Motor neuron (in vitro differentiated cells): ENCODE measurements around the gene FOSL2. TPM values are rescaled to one million over a fixed set of nuclear protein-coding genes. Genes with fewer than 3 reads are reported as not detected.

Experiments used
- ATAC-seq, 8 experiments: fragments of 200-7000 bp; cut with Tn5 transposase; replicated peaks in 6 of 8; 2 replicates each; pipeline ENCODE4 v1.8.0; 2021; ENCODE audit warnings: mild to moderate bottlenecking in 8 of 8, moderate library complexity in 8 of 8
- H3K27ac ChIP-seq, 2 donors: fragments of 250-450 bp; sonication (Bioruptor Pico); 2 replicates each; pipeline ENCODE4 v1.9.0; 2021; ENCODE audit warnings: antibody characterized with exemption in 2 of 2, mild to moderate bottlenecking in 2 of 2, moderate library complexity in 1 of 2
- H3K4me1 ChIP-seq, 2 donors: fragments of 250-450 bp; sonication (Bioruptor Pico); replicated peaks in 1 of 2; 2 replicates each; pipeline ENCODE4 v1.6.1; 2021; ENCODE audit warnings: antibody characterized with exemption in 2 of 2, mild to moderate bottlenecking in 2 of 2, moderate library complexity in 1 of 2
- H3K4me3 ChIP-seq, 5 donors: fragments of 250-450 bp; sonication (Bioruptor Pico); 2 replicates each; pipeline ENCODE4 v1.9.0; 2021; ENCODE audit warnings: antibody characterized with exemption in 5 of 5, mild to moderate bottlenecking in 5 of 5, moderate library complexity in 4 of 5
- WGBS, 10 experiments: fragments of 450-650 bp; shearing (Covaris generic); methylation state at CpG; one replicate each; pipeline ENCODE4 v1.0.0; 2022; 5-methylcytosine and 5-hydroxymethylcytosine counted together
- in situ Hi-C, 9 experiments: fragments of 400-800 bp; cut with MboI; loops; one replicate each; pipeline ENCODE4 v1.15.0; 2021; ENCODE audit warnings: low sequenced_read_pairs in 9 of 9, low pct_unique_long_range_greater_than_20kb in 2 of 9; ENCODE audit not compliant: unreplicated experiment in 9 of 9
- total RNA-seq, 8 experiments: library from RNA; unstranded; fragments of 300-600 nt; gene quantifications; 2 replicates each; pipeline versions ENCODE4 v1.2.3 to v1.2.4, GENCODE V29; 2022

Gene FOSL2
- total RNA-seq, 8 experiments from 2014 or later, result 1.6 to 67.7 (median 16.1) TPM

- in situ Hi-C loops, result loop anchor here in 1 of 9 experiments (25.0 kb wide), 1 partner anchor 687 kb away; the partner anchor contains the start of gene MRPL33
- Histone ChIP-seq H3K27ac (no peak overlapping the region), H3K4me1 (peaks cover 0 to 4% of the 10 kb centered on the region in 2 donors), H3K4me3 (no peak overlapping the region)
- 60 to 100% (median 100%) methylated on average over 1 to 2 of the region's 6 CpGs; no CpG with 5 or more reads in 7 of the 10 experiments for WGBS, 10 experiments
- no peak for ATAC-seq
Measured at GRCh38 chr2:28449126-28449487, 56.4 kb downstream of the FOSL2 start.

- no peak overlapping the region for H3K4me3 ChIP-seq
- in situ Hi-C loops, result loop anchor here in 1 of 9 experiments (25.0 kb wide), 1 partner anchor 687 kb away; the partner anchor contains the start of gene MRPL33
Measured at GRCh38 chr2:28449488-28450395, 57.1 kb downstream of the FOSL2 start.

GRCh38 chr2:28450901-28451565 is 58.4 kb downstream of the FOSL2 start:
- ATAC-seq, result no peak
- in situ Hi-C loops, result no loop called here

More at GRCh38 chr2:28449488-28450395, 57.1 kb downstream of the FOSL2 start:
- no peak overlapping the region for H3K27ac ChIP-seq
- peaks cover 0 to 4% of the 10 kb centered on the region in 2 donors for H3K4me1 ChIP-seq
- peak in 3 of 8 experiments; percentile 68 to 83 (median 80) for ATAC-seq
- WGBS, 10 experiments, result 0 to 100% (median 61%) methylated on average over 1 to 5 of the region's 17 CpGs; no CpG with 5 or more reads in 3 of the 10 experiments

GRCh38 chr2:28451793-28452533 is 59.3 kb downstream of the FOSL2 start:
- in situ Hi-C loops, result no loop called here
- Histone ChIP-seq H3K27ac (no peak overlapping the region), H3K4me1 (no peaks in the 10 kb centered on the region), H3K4me3 (no peak overlapping the region)
- peak in 3 of 8 experiments; percentile 2 to 48 (median 10) for ATAC-seq
- WGBS, 10 experiments, result 40 to 84% (median 61%) methylated on average over 1 to 4 of the region's 19 CpGs; no CpG with 5 or more reads in 6 of the 10 experiments

More at GRCh38 chr2:28450901-28451565, 58.4 kb downstream of the FOSL2 start:
- Histone ChIP-seq H3K27ac (no peak overlapping the region), H3K4me1 (peaks cover 0 to 3% of the 10 kb centered on the region in 2 donors), H3K4me3 (no peak overlapping the region)
- 81 to 100% (median 91%) methylated on average over 1 to 12 of the region's 15 CpGs for WGBS, 10 experiments

- Histone ChIP-seq H3K4me1 (no peaks in the 10 kb centered on the region), H3K4me3 (no peak overlapping the region), H3K27ac (no peak overlapping the region)
- 0 to 70% (median 67%) methylated on average over 1 to 2 of the region's 7 CpGs; no CpG with 5 or more reads in 5 of the 10 experiments for WGBS, 10 experiments
- peak; percentile 56 to 94 (median 77) for ATAC-seq
- in situ Hi-C loops, result no loop called here
Measured at GRCh38 chr2:28452534-28453081, 60.0 kb downstream of the FOSL2 start.

GRCh38 chr2:28453396-28453795 is 60.7 kb downstream of the FOSL2 start:
- H3K4me1 ChIP-seq, result no peaks in the 10 kb centered on the region
- H3K4me3 ChIP-seq, result no peak overlapping the region
- H3K27ac ChIP-seq, result no peak overlapping the region
- 60 to 90% (median 74%) methylated on average over 1 to 3 of the region's 8 CpGs; no CpG with 5 or more reads in 4 of the 10 experiments for WGBS, 10 experiments
- no peak for ATAC-seq
- in situ Hi-C loops, result no loop called here

- Histone ChIP-seq H3K27ac (no peak overlapping the region), H3K4me1 (no peaks in the 10 kb centered on the region), H3K4me3 (no peak overlapping the region)
- in situ Hi-C loops, result no loop called here
- ATAC-seq, result no peak
- 40 to 100% (median 86%) methylated on average over 1 to 8 of the region's 14 CpGs; no CpG with 5 or more reads in 1 of the 10 experiments for WGBS, 10 experiments
Measured at GRCh38 chr2:28454016-28454930, 61.6 kb downstream of the FOSL2 start.

GRCh38 chr2:28457237-28457636 is 64.6 kb downstream of the FOSL2 start:
- H3K4me1 ChIP-seq, result no peaks in the 10 kb centered on the region
- no peak overlapping the region for H3K4me3 ChIP-seq
- no peak overlapping the region for H3K27ac ChIP-seq
- in situ Hi-C loops, result no loop called here
- no peak for ATAC-seq
- 80 to 100% (median 87%) methylated on average over 2 to 8 of the region's 10 CpGs; no CpG with 5 or more reads in 1 of the 10 experiments for WGBS, 10 experiments

GRCh38 chr2:28461056-28461455 is 68.4 kb downstream of the FOSL2 start:
- Histone ChIP-seq H3K4me1 (no peaks in the 10 kb centered on the region), H3K27ac (no peak overlapping the region), H3K4me3 (no peak overlapping the region)
- WGBS, 10 experiments, result 14 to 93% (median 86%) methylated on average over 1 to 2 of the region's 2 CpGs; no CpG with 5 or more reads in 2 of the 10 experiments
- no peak for ATAC-seq
- in situ Hi-C loops, result no loop called here

GRCh38 chr2:28462122-28462521 is 69.5 kb downstream of the FOSL2 start:
- in situ Hi-C loops, result no loop called here
- Histone ChIP-seq H3K27ac (no peak overlapping the region), H3K4me1 (no peaks in the 10 kb centered on the region), H3K4me3 (no peak overlapping the region)
- ATAC-seq, result no peak

- Histone ChIP-seq H3K4me1 (no peaks in the 10 kb centered on the region), H3K4me3 (no peak overlapping the region), H3K27ac (no peak overlapping the region)
- in situ Hi-C loops, result no loop called here
- WGBS, 10 experiments, result 47 to 100% (median 76%) methylated on average over 2 to 6 of the region's 6 CpGs
- ATAC-seq, result peak in 2 of 8 experiments; percentile 56 to 68
Measured at GRCh38 chr2:28463211-28463816, 70.7 kb downstream of the FOSL2 start.
